Osteocyte (in vitro differentiated cells): Measurements from ENCODE around the gene S100Z. TPM values are rescaled to one million over a fixed set of nuclear protein-coding genes. Genes with fewer than 3 reads are reported as not detected.
"Not testable (repeated sequence)": the region's sequence is repeated elsewhere in the genome, so short reads cannot be mapped to it uniquely, and the experiment has no call there.

Source experiments
- DNase-seq: peaks from one replicate; pipeline ENCODE4 v3.0.0; 2021; ENCODE audit warnings: mixed read lengths; ENCODE audit not compliant: unreplicated experiment; ENCODE audit errors: extremely low spot score
- H3K27ac Mint-ChIP-seq: one replicate; pipeline ENCODE4 v1.8.0; 2021; ENCODE audit warnings: mild to moderate bottlenecking, mixed read lengths; ENCODE audit not compliant: unreplicated experiment
- H3K27me3 Mint-ChIP-seq: one replicate; pipeline ENCODE4 v1.8.0; 2021; ENCODE audit warnings: mixed read lengths; ENCODE audit not compliant: unreplicated experiment
- H3K36me3 Mint-ChIP-seq: one replicate; pipeline ENCODE4 v1.8.0; 2021; ENCODE audit warnings: mixed read lengths; ENCODE audit not compliant: unreplicated experiment
- H3K4me1 Mint-ChIP-seq: one replicate; pipeline ENCODE4 v1.8.0; 2021; ENCODE audit warnings: mixed read lengths; ENCODE audit not compliant: unreplicated experiment
- H3K4me3 Mint-ChIP-seq: one replicate; pipeline ENCODE4 v1.8.0; 2021; ENCODE audit warnings: mild to moderate bottlenecking, moderate library complexity, mixed read lengths; ENCODE audit not compliant: unreplicated experiment
- H3K9me3 Mint-ChIP-seq: one replicate; pipeline ENCODE4 v1.8.0; 2021; ENCODE audit warnings: mixed read lengths; ENCODE audit not compliant: unreplicated experiment
- total RNA-seq: library from RNA; stranded (reverse); gene quantifications from 2 replicates; pipeline ENCODE4 v1.2.1, GENCODE V29; 2021
- TF ChIP-seq, protein P1 (sequence below): fragments of 200-600 bp; sonication (generic); IDR thresholded peaks from 2 replicates; pipeline ENCODE4 v1.5.0; 2021; ENCODE audit warnings: antibody characterized with exemption, mild to moderate bottlenecking, moderate library complexity

The S100Z gene
- total RNA-seq, 1 donor from 2014 or later: not detected

DNA sequence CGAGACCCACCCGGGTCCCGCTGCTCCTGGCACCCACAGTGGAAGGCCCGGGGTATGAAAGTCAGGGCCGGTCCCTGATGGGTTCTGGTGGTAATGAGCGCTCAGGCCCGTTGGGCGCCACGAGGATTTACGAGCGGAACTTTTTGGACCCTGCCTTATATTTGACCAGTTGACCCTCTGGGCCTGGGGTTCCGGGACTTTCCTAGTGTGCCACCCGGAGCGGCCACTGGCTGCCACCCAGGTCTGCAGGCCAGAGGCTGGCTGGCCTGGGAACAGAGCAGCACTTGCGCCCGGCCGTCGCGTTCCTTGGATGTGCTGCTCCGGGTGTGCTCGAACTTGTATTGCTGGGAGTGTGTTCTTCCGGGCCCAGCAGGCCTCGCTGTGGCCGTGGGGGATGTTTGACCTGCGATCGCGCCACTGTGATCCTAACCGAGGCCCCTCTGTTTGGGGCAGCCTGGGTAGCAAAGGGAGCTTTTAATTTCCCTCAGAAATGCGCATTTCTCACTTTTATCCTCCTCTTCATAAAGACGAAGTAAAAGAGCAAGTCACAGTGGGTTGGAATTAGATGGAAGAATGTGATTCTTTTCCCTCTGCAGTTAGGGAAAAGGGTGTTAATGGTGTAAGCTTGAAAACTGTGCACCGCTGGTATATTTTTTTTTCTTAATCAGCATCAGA, 29.8 kb upstream of the S100Z start:
- Mint-ChIP-seq H3K27me3 (no peaks in the 10 kb centered on the region), H3K4me3 (peak overlapping the region; percentile 72), H3K4me1 (peaks cover 25% of the 10 kb centered on the region), H3K36me3 (no peaks in the 10 kb centered on the region), H3K9me3 (no peaks in the 10 kb centered on the region), H3K27ac (peak overlapping the region; percentile 59)
- DNase-seq: no peak
- TF ChIP-seq, protein P1, sequence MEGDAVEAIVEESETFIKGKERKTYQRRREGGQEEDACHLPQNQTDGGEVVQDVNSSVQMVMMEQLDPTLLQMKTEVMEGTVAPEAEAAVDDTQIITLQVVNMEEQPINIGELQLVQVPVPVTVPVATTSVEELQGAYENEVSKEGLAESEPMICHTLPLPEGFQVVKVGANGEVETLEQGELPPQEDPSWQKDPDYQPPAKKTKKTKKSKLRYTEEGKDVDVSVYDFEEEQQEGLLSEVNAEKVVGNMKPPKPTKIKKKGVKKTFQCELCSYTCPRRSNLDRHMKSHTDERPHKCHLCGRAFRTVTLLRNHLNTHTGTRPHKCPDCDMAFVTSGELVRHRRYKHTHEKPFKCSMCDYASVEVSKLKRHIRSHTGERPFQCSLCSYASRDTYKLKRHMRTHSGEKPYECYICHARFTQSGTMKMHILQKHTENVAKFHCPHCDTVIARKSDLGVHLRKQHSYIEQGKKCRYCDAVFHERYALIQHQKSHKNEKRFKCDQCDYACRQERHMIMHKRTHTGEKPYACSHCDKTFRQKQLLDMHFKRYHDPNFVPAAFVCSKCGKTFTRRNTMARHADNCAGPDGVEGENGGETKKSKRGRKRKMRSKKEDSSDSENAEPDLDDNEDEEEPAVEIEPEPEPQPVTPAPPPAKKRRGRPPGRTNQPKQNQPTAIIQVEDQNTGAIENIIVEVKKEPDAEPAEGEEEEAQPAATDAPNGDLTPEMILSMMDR: no peak

DNA sequence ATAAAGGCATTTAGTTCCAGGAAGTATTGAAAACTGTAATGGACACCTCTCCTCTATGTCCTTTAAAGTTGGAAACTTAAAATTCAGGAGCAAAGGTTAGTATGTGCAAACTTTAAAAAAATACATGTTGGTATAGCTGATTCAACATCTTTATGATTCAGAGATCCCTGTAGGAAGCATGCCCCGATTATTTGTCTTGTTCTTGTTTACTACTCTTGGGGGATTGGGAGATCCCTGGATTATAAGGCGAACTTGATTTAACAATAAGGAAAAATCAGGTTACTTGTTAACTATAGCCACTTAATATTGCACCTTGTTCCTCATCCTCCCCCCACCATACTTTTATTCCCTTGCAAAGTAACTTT, 29.3 kb upstream of the S100Z start:
- Mint-ChIP-seq H3K27ac (peak overlapping the region; percentile 59), H3K9me3 (no peaks in the 10 kb centered on the region), H3K27me3 (no peaks in the 10 kb centered on the region), H3K4me3 (peak overlapping the region; percentile 72), H3K36me3 (no peaks in the 10 kb centered on the region), H3K4me1 (peaks cover 25% of the 10 kb centered on the region)
- TF ChIP-seq, protein P1: no peak
- DNase-seq: no peak

DNA sequence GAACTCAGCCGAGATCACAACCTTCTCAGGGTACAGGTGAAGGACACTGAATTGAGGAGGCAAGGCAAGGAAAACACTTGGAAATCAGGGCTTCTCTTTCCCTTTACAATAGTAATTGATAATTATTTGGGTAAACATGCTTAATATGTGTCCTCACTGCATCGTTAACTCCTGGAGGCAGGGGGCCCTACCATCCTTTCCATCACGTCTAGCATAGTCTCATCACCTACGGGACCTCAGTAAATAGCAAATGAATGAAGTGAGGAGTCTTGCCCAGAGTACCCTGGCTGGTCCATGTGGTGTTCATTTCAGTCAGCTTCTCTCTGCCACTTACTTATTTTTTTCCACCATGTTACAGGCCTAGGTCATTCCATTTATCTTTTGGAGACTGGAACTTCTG, 28.7 kb upstream of the S100Z start:
- DNase-seq: no peak
- TF ChIP-seq, protein P1: no peak
- H3K27me3 Mint-ChIP-seq: no peaks in the 10 kb centered on the region
- no peak overlapping the region for H3K27ac Mint-ChIP-seq
- peaks cover 25% of the 10 kb centered on the region for H3K4me1 Mint-ChIP-seq
- no peak overlapping the region for H3K4me3 Mint-ChIP-seq
- no peaks in the 10 kb centered on the region for H3K9me3 Mint-ChIP-seq
- H3K36me3 Mint-ChIP-seq: no peaks in the 10 kb centered on the region

DNA sequence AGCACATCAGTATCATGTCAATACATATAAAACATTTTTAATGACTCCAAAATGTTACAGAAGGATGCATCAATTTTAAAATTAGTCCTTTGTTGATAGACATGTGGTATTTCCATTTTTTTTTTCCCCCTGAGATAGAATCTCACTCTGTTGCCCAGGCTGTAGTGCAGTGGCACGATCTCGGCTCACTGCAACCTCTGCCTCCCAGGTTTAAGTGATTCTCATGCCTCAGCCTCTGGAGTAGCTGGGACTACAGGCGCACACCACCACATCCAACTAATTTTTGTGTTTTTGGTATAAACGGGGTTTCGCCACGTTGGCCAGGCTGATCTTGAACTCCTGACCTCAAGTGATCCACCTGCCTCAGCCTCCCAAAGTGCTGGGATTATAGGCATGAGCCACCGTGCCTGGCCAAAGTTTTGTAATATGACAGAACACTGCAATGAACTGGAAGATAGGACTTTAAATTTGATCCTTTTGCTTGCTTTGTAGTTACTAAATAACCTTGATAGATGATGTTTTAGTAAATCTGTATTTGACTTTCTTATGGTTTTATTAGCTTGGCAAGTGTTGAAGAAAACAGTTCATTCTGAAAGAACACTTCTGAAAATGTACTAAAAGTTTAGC, 27.6 kb upstream of the S100Z start:
- H3K27ac Mint-ChIP-seq, H3K9me3 Mint-ChIP-seq, H3K36me3 Mint-ChIP-seq, DNase-seq, H3K4me3 Mint-ChIP-seq, H3K27me3 Mint-ChIP-seq: not testable (repeated sequence)
- peaks cover 25% of the 10 kb centered on the region for H3K4me1 Mint-ChIP-seq

DNA sequence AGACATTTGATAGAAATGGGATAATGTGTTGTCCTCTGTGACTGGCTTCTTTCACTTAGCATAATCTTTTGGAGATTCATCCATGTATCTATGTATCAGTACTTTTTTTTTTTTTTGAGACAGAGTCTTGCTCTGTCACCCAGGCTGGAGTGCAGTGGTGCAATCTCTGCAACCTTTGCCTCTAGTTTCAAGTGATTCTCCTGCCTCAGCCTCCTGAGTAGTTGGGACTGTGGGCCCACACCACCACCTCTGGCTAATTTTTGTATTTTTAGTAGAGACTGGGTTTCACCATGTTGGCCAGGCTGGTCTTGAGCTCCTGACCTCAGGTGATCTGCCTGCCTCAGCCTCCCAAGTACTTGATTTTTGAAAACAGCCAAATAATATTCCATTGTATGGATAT, 23.4 kb upstream of the S100Z start:
- not testable (repeated sequence) for H3K9me3 Mint-ChIP-seq, H3K36me3 Mint-ChIP-seq, H3K27me3 Mint-ChIP-seq, H3K4me3 Mint-ChIP-seq, H3K27ac Mint-ChIP-seq, DNase-seq
- H3K4me1 Mint-ChIP-seq: peaks cover 11% of the 10 kb centered on the region

DNA sequence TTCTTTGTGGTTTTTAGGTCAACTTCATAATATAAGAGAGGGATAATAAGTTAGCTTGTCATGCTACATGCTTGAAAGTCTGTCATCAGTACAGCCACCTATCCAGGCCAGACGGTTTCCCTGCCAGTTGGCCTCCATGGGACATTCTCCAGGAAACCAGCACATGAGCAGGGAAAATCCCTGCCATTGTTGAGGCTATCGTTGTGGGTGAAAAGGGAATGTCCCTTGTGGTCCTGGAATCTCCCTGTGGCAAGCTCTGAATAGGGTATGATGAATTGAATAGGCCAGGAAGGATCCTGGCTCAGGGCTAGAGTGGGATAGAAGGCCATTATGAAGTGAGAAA, 18.7 kb upstream of the S100Z start:
- peak overlapping the region; percentile 38 for H3K27ac Mint-ChIP-seq
- peaks cover 9% of the 10 kb centered on the region for H3K4me1 Mint-ChIP-seq
- no peaks in the 10 kb centered on the region for H3K36me3 Mint-ChIP-seq
- H3K27me3 Mint-ChIP-seq: no peaks in the 10 kb centered on the region
- no peak for DNase-seq
- no peak overlapping the region for H3K4me3 Mint-ChIP-seq
- no peaks in the 10 kb centered on the region for H3K9me3 Mint-ChIP-seq
- TF ChIP-seq, protein P1: no peak
